IMR-90 (cell line): ENCODE measurements around the gene ANK3. TPM values are rescaled to one million over a fixed set of nuclear protein-coding genes. Genes with fewer than 3 reads are reported as not detected.

Source experiments
- ATAC-seq: fragments of 200-7000 bp; cut with Tn5 transposase; 2 replicates; pipeline ENCODE4 v1.9.1; 2020; ENCODE audit warnings: low read depth, mild to moderate bottlenecking, moderate library complexity
- BruUV-seq: library from RNA; stranded (reverse); fragments of 400-500 nt; replicated peaks from 2 replicates; lab custom pipeline; 2021; lab: Mats Ljungman, UMichigan
- CTCF ChIA-PET: fragments of 300-600 bp; formaldehyde crosslinking; extraction: SDS; loops from one replicate; lab custom pipeline; 2021; ENCODE audit warnings: antibody characterized with exemption; lab: Yijun Ruan, JAX
- POLR2A ChIA-PET: fragments of 300-600 bp; sonication (Branson Sonifier 250); formaldehyde crosslinking; loops from one replicate; lab custom pipeline; 2022; ENCODE audit warnings: antibody characterized with exemption; ENCODE audit not compliant: unreplicated experiment; lab: Charles Lee
- DNase-seq: peaks from one replicate; pipeline ENCODE4 v3.0.0; 2013
- H2AFZ ChIP-seq: replicated peaks from 2 replicates; pipeline ENCODE3; 2013; ENCODE audit warnings: low read length, mild to moderate bottlenecking; ENCODE audit not compliant: poor library complexity
- H2AK5ac ChIP-seq: 2 replicates; pipeline ENCODE4 v1.6.1; 2013; ENCODE audit warnings: low read depth, low read length, inconsistent platforms
- H2AK9ac ChIP-seq: replicated peaks from 2 replicates; pipeline ENCODE3; 2013; ENCODE audit warnings: mild to moderate bottlenecking, low read depth, low read length, moderate library complexity; ENCODE audit not compliant: poor library complexity
- H2BK120ac ChIP-seq: 2 replicates; pipeline ENCODE4 v1.6.1; 2013; ENCODE audit warnings: low read depth, low read length, inconsistent platforms
- H2BK15ac ChIP-seq: 3 replicates; pipeline ENCODE4 v1.6.1; 2013; ENCODE audit warnings: low read depth, low read length, inconsistent platforms
- H2BK20ac ChIP-seq: 2 replicates; pipeline ENCODE4 v1.6.1; 2013; ENCODE audit warnings: low read depth, mild to moderate bottlenecking, inconsistent platforms, low read length, moderate library complexity
- H2BK5ac ChIP-seq: 2 replicates; pipeline ENCODE4 v1.6.1; 2013; ENCODE audit warnings: mild to moderate bottlenecking, low read depth, low read length, inconsistent platforms; ENCODE audit not compliant: poor library complexity, severe bottlenecking
- H3K14ac ChIP-seq: replicated peaks from 2 replicates; pipeline ENCODE4 v1.6.1; 2013; ENCODE audit warnings: low read depth, low read length, inconsistent platforms
- H3K18ac ChIP-seq: 2 replicates; pipeline ENCODE4 v1.6.1; 2013; ENCODE audit warnings: low read depth, low read length, control low read depth
- H3K23ac ChIP-seq: 2 replicates; pipeline ENCODE4 v1.6.1; 2013; ENCODE audit warnings: low read depth, low read length, inconsistent platforms
- H3K27ac ChIP-seq: 2 replicates; pipeline ENCODE4 v1.5.1; 2013; ENCODE audit warnings: mild to moderate bottlenecking, control low read depth, low read length; ENCODE audit not compliant: insufficient read depth
- H3K27me3 ChIP-seq: 2 replicates; pipeline ENCODE4 v1.6.1; 2013; ENCODE audit warnings: low read length; ENCODE audit not compliant: control insufficient read depth, insufficient read depth
- H3K36me3 ChIP-seq: 2 replicates; pipeline ENCODE4 v1.6.1; 2013; ENCODE audit warnings: low read length, mixed read lengths; ENCODE audit not compliant: control insufficient read depth, insufficient read depth
- H3K4ac ChIP-seq: 2 replicates; pipeline ENCODE4 v1.6.1; 2013; ENCODE audit warnings: low read depth, low read length, inconsistent platforms
- H3K4me1 ChIP-seq: 2 replicates; pipeline ENCODE4 v1.6.1; 2013; ENCODE audit warnings: low read length, mixed read lengths; ENCODE audit not compliant: control insufficient read depth, insufficient read depth
- H3K4me2 ChIP-seq: 2 replicates; pipeline ENCODE4 v1.6.1; 2013; ENCODE audit warnings: low read depth, mild to moderate bottlenecking, control low read depth, low read length, moderate library complexity
- H3K4me3 ChIP-seq: 2 replicates; pipeline ENCODE4 v1.5.1; 2013; ENCODE audit warnings: low read depth, mild to moderate bottlenecking, control low read depth, low read length, moderate library complexity; ENCODE audit not compliant: insufficient read depth
- H3K56ac ChIP-seq: 2 replicates; pipeline ENCODE4 v1.6.1; 2013; ENCODE audit warnings: low read length, inconsistent platforms; ENCODE audit not compliant: insufficient read depth; ENCODE audit errors: extremely low read depth
- H3K79me1 ChIP-seq, 2 experiments: 2 replicates each; pipeline ENCODE4 v1.6.1; 2013; ENCODE audit warnings: low read length in 2 of 2, inconsistent platforms in 1 of 2, low read depth in 1 of 2
- H3K9ac ChIP-seq: 2 replicates; pipeline ENCODE4 v1.6.1; 2013; ENCODE audit warnings: low read depth, low read length, control low read depth
- H3K9me1 ChIP-seq: 2 replicates; pipeline ENCODE4 v1.6.1; 2013; ENCODE audit warnings: low read length, inconsistent platforms; ENCODE audit not compliant: insufficient read depth
- H3K9me3 ChIP-seq: 2 replicates; pipeline ENCODE4 v1.6.1; 2013; ENCODE audit warnings: low read length; ENCODE audit not compliant: control insufficient read depth, insufficient read depth
- H4K20me1 ChIP-seq: 2 replicates; pipeline ENCODE4 v1.6.1; 2013; ENCODE audit warnings: low read length, inconsistent platforms; ENCODE audit not compliant: insufficient read depth
- H4K5ac ChIP-seq: 2 replicates; pipeline ENCODE4 v1.6.1; 2013; ENCODE audit warnings: mild to moderate bottlenecking, low read depth, low read length, control low read depth
- H4K8ac ChIP-seq, 2 experiments: 2 replicates each; pipeline ENCODE4 v1.6.1; 2013; ENCODE audit warnings: low read depth in 2 of 2, low read length in 2 of 2, control low read depth in 1 of 2, inconsistent platforms in 1 of 2
- H4K91ac ChIP-seq: 2 replicates; pipeline ENCODE4 v1.6.1; 2013; ENCODE audit warnings: low read depth, low read length, inconsistent platforms; ENCODE audit not compliant: insufficient read depth
- BHLHE40 ChIP-seq: fragments of 150-350 bp; IDR thresholded peaks from 2 replicates; pipeline ENCODE4 v1.6.1; 2016; ENCODE audit warnings: mild to moderate bottlenecking, low read depth, low read length
- CEBPB ChIP-seq: IDR thresholded peaks from 2 replicates; pipeline ENCODE4 v1.6.1; 2012; ENCODE audit warnings: low read depth, low read length, improper control_type of control experiment
- CHD1 ChIP-seq: IDR thresholded peaks from 2 replicates; pipeline ENCODE4 v1.6.1; 2012; ENCODE audit warnings: low read depth, low read length, improper control_type of control experiment
- FOS ChIP-seq: fragments of 150-350 bp; IDR thresholded peaks from 2 replicates; pipeline ENCODE4 v1.6.1; 2016; ENCODE audit warnings: low read depth, low read length
- MAFK ChIP-seq: IDR thresholded peaks from 2 replicates; pipeline ENCODE4 v1.6.1; 2012; ENCODE audit warnings: low read depth, low read length, improper control_type of control experiment
- MXI1 ChIP-seq: IDR thresholded peaks from 2 replicates; pipeline ENCODE4 v1.6.1; 2012; ENCODE audit warnings: low read depth, mild to moderate bottlenecking, low read length, moderate library complexity, borderline replicate concordance
- NFE2L2 ChIP-seq: fragments of 150-350 bp; IDR thresholded peaks from 2 replicates; pipeline ENCODE4 v1.6.1; 2016; ENCODE audit warnings: low read depth, mild to moderate bottlenecking, low read length
- POLR2A ChIP-seq: IDR thresholded peaks from 2 replicates; pipeline ENCODE4 v1.6.1; 2012; ENCODE audit warnings: mild to moderate bottlenecking, low read depth, low read length
- RAD21 ChIP-seq: IDR thresholded peaks from 2 replicates; pipeline ENCODE4 v1.6.1; 2012; ENCODE audit warnings: low read length, improper control_type of control experiment
- RCOR1 ChIP-seq: IDR thresholded peaks from 2 replicates; pipeline ENCODE4 v1.6.1; 2012; ENCODE audit warnings: mild to moderate bottlenecking, low read length, improper control_type of control experiment; ENCODE audit not compliant: insufficient replicate concordance
- RFX5 ChIP-seq: IDR thresholded peaks from 2 replicates; pipeline ENCODE4 v1.8.0; 2012; ENCODE audit warnings: low read depth, mild to moderate bottlenecking, low read length, moderate library complexity
- SMC3 ChIP-seq: fragments of 150-350 bp; IDR thresholded peaks from 2 replicates; pipeline ENCODE4 v1.6.1; 2016; ENCODE audit warnings: low read depth, mild to moderate bottlenecking, antibody characterized with exemption, low read length, moderate library complexity
- WGBS, 2 experiments: methylation state at CpG; one replicate each; pipeline versions ENCODE4 v1.1.5 to v1.1.7; 2013; ENCODE audit warnings: missing lambda C conversion rate in 2 of 2; ENCODE audit not compliant: insufficient read length in 1 of 2; ENCODE audit errors: extremely low coverage in 2 of 2; 5-methylcytosine and 5-hydroxymethylcytosine counted together
- dilution Hi-C: fragments of 300-500 bp; cut with HindIII; formaldehyde crosslinking; loops from one replicate; pipeline ENCODE4 v1.14.3; 2018; ENCODE audit warnings: low sequenced_read_pairs; ENCODE audit not compliant: unreplicated experiment
- in situ Hi-C: fragments of 300-500 bp; cut with MboI; formaldehyde crosslinking; loops from 3 replicates; pipeline ENCODE4 v1.14.3; 2019; ENCODE audit warnings: low sequenced_read_pairs, inconsistent platforms, mixed read lengths
- intact Hi-C: fragments of 100-400 bp; cut with micrococcal nuclease; formaldehyde crosslinking; loops from 2 replicates; pipeline ENCODE4 v1.10.0; 2022
- polyA plus RNA-seq, 3 experiments: library from polyadenylated mRNA; depleted of rRNA; stranded (reverse); fragments of >200 nt; gene quantifications; 2 replicates each; pipeline ENCODE4 v1.2.3, GENCODE V29; 2012; ENCODE audit warnings: low replicate concordance in 1 of 3
- total RNA-seq: library from RNA; depleted of rRNA; stranded (reverse); fragments of >200 nt; gene quantifications from 2 replicates; pipeline ENCODE4 v1.2.3, GENCODE V29; 2012

Gene ANK3
- total and polyA plus RNA-seq, 2 of the 4 experiments (the other 2 are of a cell fraction), result 0.63 to 1.8 TPM

- no peaks in the 10 kb centered on the region for H4K20me1 ChIP-seq
- H2AFZ ChIP-seq, result peak overlapping the region; percentile 8
- peaks cover 4% of the 10 kb centered on the region for H3K4me1 ChIP-seq
- H4K8ac ChIP-seq, result no peak overlapping the region
- H4K5ac ChIP-seq, result no peak overlapping the region
- H2AK5ac ChIP-seq, result peak overlapping the region; percentile 24; the same call in 1 of the 2 replicates
- ChIA-PET POLR2A (no interaction called here), CTCF (interaction anchor here (0.9 kb wide), 1 partner anchor 112 kb away, joined by 3 read pairs; no protein-coding TSS in a partner anchor)
- dilution Hi-C loops, result no loop called here
- no peaks in the 10 kb centered on the region for H3K9me3 ChIP-seq
- no peak overlapping the region for H2BK20ac ChIP-seq
- H3K14ac ChIP-seq, result no peak overlapping the region
- H2BK15ac ChIP-seq, result peak overlapping the region; percentile 36; the same call in 1 of the 3 replicates
- intact Hi-C loops, result no loop called here
- no peak overlapping the region for H3K56ac ChIP-seq
- H3K9ac ChIP-seq, result no peak overlapping the region
- DNase-seq (no peak), ATAC-seq (no peak)
- no peak overlapping the region for H3K4me2 ChIP-seq
- in situ Hi-C loops, result no loop called here
- H3K36me3 ChIP-seq, result no peaks in the 10 kb centered on the region
- H3K4ac ChIP-seq, result no peak overlapping the region; the same call in 1 of the 2 replicates
- H3K27ac ChIP-seq, result no peak overlapping the region
- H3K79me1 ChIP-seq, result no peaks in the 10 kb centered on the region
- no peak overlapping the region for H3K4me3 ChIP-seq
- no CpG with 5 or more reads among the region's 7 CpGs for WGBS, 2 experiments
- H3K23ac ChIP-seq, result no peak overlapping the region
- no TSS peak for BruUV-seq
- no peak overlapping the region; the same call in 1 of the 2 replicates for H3K18ac ChIP-seq
- H2BK120ac ChIP-seq, result no peak overlapping the region; the same call in 1 of the 2 replicates
- TF ChIP-seq POLR2A (no peak), SMC3 (no peak), RFX5 (no peak), MAFK (no peak), NFE2L2 (no peak), BHLHE40 (no peak), MXI1 (no peak), CEBPB (no peak), RCOR1 (no peak), FOS (no peak), CHD1 (no peak), RAD21 (no peak)
- no peaks in the 10 kb centered on the region for H3K9me1 ChIP-seq
- H2BK5ac ChIP-seq, result no peak overlapping the region
- H2AK9ac ChIP-seq, result no peak overlapping the region
- no peak overlapping the region for H4K91ac ChIP-seq
- H3K27me3 ChIP-seq, result no peaks in the 10 kb centered on the region
Measured at GRCh38 chr10:60395711-60396110, 6.0 kb upstream of the ANK3 start.
